Stimulated activated CD4-positive, alpha-beta T cell treated with anti-CD3 and anti-CD28 coated beads, TNF-alpha, amount 100 ng/mL, for 24 hours (primary cell): Measurements from ENCODE around the gene NLGN1.
"Not testable (repeated sequence)": the region's sequence is repeated elsewhere in the genome, so short reads cannot be mapped to it uniquely, and the experiment has no call there.

ENCODE experiments used
- DNase-seq, 3 experiments: peaks; one replicate each; pipeline ENCODE4 v3.0.0-alpha.2; 2020; ENCODE audit warnings: low read depth in 3 of 3

Gene NLGN1

DNA sequence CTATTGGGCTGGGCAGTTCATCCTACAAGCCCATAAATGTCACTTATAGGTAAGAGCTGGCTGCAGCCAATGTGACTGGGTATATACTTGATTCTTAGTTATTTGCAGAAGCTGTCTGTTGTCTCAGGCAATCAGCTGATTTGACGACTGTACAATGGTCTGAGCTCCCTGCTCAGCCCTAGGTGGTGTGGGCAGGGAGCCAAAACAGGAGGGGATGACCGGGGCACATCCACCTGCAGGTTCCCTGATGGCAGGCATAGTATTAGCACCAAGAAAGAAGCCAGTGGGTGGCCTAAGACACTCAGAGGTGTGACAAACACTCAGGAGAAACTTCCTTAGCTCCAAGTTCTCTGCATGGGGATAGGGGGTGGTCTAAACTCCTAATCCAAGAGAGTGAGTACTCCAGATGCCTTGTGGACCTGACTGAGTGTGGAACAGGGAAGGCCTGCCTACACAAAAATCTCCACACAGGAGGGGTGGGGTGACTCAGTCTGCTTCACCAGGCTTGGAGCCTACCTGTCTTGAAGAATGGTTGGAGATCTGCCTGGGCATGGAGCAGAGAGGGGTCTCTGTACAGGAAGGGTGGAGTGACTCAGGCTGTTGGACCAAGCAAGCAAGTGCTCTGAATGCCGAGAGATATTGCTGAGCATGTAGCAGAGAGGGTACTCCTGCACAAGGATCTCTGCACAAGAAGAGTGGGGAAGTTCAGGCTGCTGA lies 771.2 kb downstream of the NLGN1 start:
- no peak for DNase-seq

GRCh38 chr3:174169736-174170135 lies 772.2 kb downstream of the NLGN1 start:
- DNase-seq = no peak

DNA sequence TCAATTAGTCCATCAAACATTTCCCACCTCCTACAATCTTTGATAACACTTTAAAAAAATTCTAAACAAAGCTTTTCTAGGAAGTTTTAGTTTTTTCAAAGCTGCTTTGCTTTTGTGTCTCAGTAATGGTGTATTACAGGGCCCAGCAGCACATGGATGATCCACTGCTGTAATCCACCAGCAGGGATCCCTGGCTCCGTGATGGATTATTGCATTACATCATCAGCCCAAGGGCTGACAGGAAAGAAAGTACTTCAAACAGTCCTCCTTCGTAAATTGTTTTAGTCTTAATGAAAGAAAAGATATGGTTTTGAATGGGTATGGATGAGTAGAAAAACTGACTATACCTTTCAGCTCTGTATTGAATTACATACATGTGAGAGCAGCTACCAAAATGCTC lies 772.7 kb downstream of the NLGN1 start:
- DNase-seq = no peak

DNA sequence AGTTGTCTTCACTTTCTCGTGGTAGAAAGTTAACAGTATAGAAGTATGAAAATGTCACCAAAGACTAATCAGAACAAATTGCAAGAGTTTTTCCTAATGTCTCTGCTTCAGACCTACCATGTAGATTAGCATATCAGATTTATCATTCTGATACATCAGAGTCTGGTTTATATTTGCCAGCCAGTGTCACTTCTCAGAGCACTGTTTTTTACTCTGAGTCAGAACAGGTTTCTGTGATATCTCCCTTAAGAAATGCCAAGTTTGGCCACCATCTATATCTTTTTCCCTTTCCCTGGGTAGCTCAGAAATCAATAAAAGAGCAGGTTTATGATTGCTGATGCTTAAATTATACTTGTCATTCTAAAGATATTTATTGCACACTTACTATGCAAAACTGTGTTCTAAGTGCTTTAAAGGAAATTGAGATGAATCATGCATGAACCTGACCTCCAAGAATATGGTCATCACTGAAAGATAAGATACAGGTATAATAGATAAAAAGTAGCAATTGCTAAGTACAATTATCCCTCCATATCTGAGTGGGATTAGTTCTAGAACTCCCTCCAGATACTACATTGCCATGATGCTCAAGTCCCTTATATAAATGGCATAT lies 788.9 kb downstream of the NLGN1 start:
- DNase-seq = no peak

GRCh38 chr3:174191380-174191779 lies 793.8 kb downstream of the NLGN1 start:
- DNase-seq = no peak

GRCh38 chr3:174191895-174192294 lies 794.4 kb downstream of the NLGN1 start:
- no peak for DNase-seq

DNA sequence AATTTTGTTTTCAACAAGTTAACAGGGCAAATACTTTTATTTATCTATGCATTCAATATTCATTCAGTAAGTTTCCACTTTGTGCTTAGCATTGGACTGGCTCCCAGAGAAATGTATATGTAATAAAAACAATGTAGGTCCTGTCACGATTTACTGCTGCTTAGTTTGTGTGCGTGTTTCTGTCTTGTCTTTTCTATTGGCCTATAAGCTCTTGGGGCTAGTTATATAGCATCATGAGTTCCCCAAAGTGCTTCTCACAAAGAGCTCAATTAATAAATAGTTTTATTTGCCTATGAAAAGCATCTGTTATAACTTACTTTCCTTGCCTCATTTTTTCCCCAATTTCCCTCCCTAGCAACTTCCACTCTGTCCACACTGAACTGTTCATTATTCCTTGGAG lies 794.9 kb downstream of the NLGN1 start:
- DNase-seq = no peak

- no peak for DNase-seq
Observed at GRCh38 chr3:174193604-174194003, 796.1 kb downstream of the NLGN1 start.

DNA sequence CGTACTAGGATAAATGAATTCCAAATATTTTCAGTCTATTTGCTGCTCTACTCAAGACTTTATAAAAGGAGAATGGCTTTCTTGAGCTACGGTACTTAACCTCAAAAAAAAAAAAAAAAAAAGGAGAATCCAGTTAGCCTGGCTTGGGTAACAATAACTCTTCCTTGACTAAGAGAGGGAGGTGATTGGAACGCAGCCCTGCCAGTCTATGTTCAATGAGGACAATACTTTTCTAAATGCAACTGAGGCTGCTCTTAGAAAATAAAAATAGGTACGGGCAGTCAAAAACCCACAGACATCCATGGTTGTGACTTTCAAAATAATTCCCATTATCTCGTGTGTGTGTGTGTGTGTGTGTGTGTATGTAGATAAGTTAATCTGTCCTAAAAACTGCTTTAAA lies 799.9 kb downstream of the NLGN1 start:
- DNase-seq = no peak

DNA sequence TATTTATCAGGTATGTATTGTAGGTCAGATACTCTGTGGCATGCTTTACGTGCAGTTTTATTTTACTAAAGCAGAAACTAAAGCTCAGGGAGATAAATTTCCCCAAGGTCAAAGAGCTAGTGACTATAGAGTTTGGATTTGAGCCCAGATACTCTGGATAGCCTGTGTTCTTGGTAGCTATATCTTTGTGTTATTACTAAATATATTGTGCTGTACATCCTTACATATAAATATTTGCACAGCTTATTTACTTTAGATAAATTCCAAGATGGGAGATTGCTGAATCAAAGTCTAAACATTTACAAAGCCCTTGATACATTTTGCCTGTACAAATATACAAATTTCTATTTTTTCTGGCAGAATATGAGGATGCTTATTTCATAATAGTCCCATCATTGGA lies 800.7 kb downstream of the NLGN1 start:
- DNase-seq = no peak

- DNase-seq = no peak
Observed at GRCh38 chr3:174199696-174200095, 802.2 kb downstream of the NLGN1 start.

GRCh38 chr3:174202116-174202515 lies 804.6 kb downstream of the NLGN1 start:
- DNase-seq = no peak

- no peak for DNase-seq
Observed at GRCh38 chr3:174202561-174202960, 805.0 kb downstream of the NLGN1 start.

DNA sequence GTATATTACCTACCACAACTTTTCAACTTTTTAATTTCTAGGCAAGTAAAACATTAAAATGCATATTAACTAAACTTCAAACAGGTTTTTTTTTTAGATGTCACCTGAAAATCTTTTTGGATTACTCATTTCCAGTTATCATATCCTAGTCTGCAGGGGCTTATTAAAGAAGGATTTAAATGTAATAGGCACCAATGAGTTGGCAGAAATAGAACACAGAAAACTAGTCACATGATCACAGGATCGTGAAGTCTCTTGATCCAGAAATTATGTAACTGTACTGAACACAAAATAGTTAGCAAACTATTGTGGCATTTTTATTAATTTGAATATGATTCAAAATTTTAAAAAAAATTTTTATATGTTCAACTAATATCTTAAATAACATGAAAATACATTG lies 807.2 kb downstream of the NLGN1 start:
- no peak for DNase-seq

DNA sequence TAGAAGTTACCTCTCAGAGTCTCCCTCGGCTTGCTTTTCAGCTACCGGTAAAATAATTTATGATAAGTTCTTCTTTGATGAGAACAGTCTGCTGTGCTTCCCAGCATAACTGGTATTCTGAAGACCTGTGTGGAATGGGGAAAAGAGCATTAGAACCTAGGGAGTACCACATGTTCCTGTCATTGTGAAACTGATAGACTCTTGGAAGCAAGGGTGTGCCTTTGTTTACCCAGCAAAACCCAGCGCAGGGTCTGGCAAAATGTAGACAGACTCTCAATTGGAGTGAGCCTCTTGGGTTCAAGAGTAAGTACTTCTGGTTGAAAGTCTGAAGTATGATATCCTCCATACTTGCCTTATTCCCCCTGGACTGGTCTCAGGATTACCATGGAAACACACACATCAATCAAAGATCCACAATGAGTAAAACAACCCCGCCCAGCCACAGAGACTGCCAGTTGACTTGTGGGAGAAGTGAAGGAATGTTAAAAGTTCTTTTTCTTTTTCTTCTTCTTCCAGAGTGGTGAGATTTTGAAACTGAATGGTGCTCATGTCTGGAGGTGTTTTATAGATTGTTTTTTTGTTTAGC lies 809.2 kb downstream of the NLGN1 start:
- no peak for DNase-seq

GRCh38 chr3:174208161-174208560 lies 810.6 kb downstream of the NLGN1 start:
- DNase-seq = no peak

DNA sequence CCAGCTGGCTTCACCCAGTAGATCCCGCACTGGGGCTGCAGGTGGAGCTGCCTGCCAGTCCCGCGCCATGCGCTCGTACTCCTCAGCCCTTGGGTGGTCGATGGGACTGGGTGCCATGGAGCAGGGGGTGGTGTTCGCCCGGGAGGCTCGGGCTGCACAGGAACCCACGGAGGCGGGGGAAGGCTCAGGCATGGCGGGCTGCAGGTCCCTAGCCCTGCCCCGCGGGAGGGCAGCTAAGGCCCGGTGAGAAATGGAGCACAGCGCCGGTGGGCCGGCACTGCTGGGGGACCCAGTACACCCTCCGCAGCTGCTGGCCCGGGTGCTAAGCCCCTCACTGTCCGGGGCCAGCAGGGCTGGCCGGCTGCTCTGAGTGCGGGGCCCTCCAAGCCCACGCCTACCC lies 814.4 kb downstream of the NLGN1 start:
- DNase-seq = not testable (repeated sequence)

GRCh38 chr3:174215456-174215855 lies 817.9 kb downstream of the NLGN1 start:
- no peak for DNase-seq

DNA sequence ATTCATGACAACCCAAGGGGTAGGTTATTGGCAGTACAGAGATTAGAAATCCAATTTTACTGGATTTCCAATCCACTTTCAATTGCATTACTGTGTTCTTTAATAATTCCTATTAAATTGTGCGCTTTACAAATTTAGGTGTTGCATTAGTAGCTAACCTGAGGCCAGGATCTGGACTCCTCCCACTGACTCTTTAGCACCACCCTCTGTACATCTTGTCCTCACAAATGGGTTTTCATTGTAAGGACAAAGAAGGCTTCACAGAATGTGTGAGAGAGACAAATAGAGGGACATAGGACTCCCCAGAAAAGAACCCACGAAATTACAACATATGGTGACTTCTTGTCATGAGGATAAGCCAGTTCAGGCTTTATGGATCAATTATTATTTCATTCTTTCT lies 818.5 kb downstream of the NLGN1 start:
- DNase-seq = no peak

- DNase-seq = no peak
Observed at GRCh38 chr3:174216946-174217718, 819.6 kb downstream of the NLGN1 start.

DNA sequence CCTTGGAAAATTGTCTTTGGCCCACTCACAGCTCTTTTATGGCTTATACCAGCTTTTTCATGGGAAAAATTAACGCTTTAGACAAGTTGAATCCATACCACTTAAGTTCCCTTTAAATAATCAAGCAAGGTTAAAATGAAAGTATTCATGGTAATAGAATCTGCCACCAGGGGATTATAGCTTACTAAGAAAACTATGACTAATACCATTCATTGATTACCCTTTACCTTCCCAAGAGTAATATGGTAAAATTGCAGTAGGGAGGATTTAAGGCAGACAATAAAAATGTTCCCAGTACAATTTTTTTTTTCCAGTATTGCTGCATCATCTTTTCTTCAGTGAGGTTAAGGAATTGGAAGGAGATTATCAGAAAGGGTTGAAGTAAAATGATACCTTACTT lies 820.5 kb downstream of the NLGN1 start:
- no peak for DNase-seq

- no peak for DNase-seq
Observed at GRCh38 chr3:174219738-174220137, 822.2 kb downstream of the NLGN1 start.
